Lower lobe of right lung (tissue), 2 donors: ENCODE measurements around the gene TMEM191B. TPM values are rescaled to one million over a fixed set of nuclear protein-coding genes. Genes with fewer than 3 reads are reported as not detected.
A peak's percentile ranks its signal among the peaks of the same experiment; 100 is the strongest.
"Not testable (repeated sequence)": the region's sequence is repeated elsewhere in the genome, so short reads cannot be mapped to it uniquely, and the experiment has no call there.

ENCODE experiments used
- ATAC-seq, 2 donors: fragments of 200-7000 bp; cut with Tn5 transposase; one replicate each; pipeline ENCODE4 v1.9.1; 2020 to 2022; ENCODE audit warnings: mild to moderate bottlenecking in 2 of 2, moderate library complexity in 2 of 2
- DNase-seq: peaks from one replicate; pipeline ENCODE4 v3.0.0-alpha.2; 2020
- H3K27ac ChIP-seq: fragments of 200-600 bp; one replicate; pipeline ENCODE4 v1.8.0; 2022
- H3K27me3 ChIP-seq: fragments of 200-600 bp; one replicate; pipeline ENCODE4 v1.8.0; 2022; ENCODE audit warnings: low read depth
- H3K36me3 ChIP-seq: fragments of 200-600 bp; one replicate; pipeline ENCODE4 v1.8.0; 2022; ENCODE audit warnings: mild to moderate bottlenecking
- H3K4me1 ChIP-seq: fragments of 200-600 bp; one replicate; pipeline ENCODE4 v1.8.0; 2022
- H3K4me3 ChIP-seq: fragments of 200-600 bp; one replicate; pipeline ENCODE4 v1.8.0; 2022; ENCODE audit warnings: mild to moderate bottlenecking
- H3K9me3 ChIP-seq: fragments of 200-600 bp; one replicate; pipeline ENCODE4 v1.8.0; 2022
- intact Hi-C: fragments of 100-400 bp; cut with DNase I; formaldehyde crosslinking; loops from one replicate; pipeline ENCODE4 v1.11.0; 2022
- total RNA-seq: library from RNA; stranded (reverse); fragmentation: NEBNext Ultra II Directional; extraction: Animal tissue kit (Norgen Biotek cat#: 25700); gene quantifications from one replicate; pipeline ENCODE4 v1.2.1, GENCODE V29; 2021
- donor health status: DM: no; HTN: yes; CAD: no; lungs with severe emphysema.

Gene TMEM191B
- total RNA-seq, 1 donor from 2014 or later: 7.6 TPM

GRCh38 chr22:18543400-18543799 lies 15.8 kb downstream of the TMEM191B start:
- ATAC-seq, H3K36me3 ChIP-seq, H3K27ac ChIP-seq, intact Hi-C loops, H3K9me3 ChIP-seq, H3K4me1 ChIP-seq, H3K4me3 ChIP-seq, DNase-seq, H3K27me3 ChIP-seq: not testable (repeated sequence)

GRCh38 chr22:18544615-18545014 lies 17.0 kb downstream of the TMEM191B start:
- DNase-seq, H3K36me3 ChIP-seq, H3K27ac ChIP-seq, ATAC-seq, H3K4me3 ChIP-seq, H3K27me3 ChIP-seq, H3K9me3 ChIP-seq, H3K4me1 ChIP-seq, intact Hi-C loops: not testable (repeated sequence)

- H3K4me3 ChIP-seq, H3K27ac ChIP-seq, DNase-seq, intact Hi-C loops, H3K27me3 ChIP-seq, ATAC-seq, H3K36me3 ChIP-seq, H3K4me1 ChIP-seq, H3K9me3 ChIP-seq: not testable (repeated sequence)
Observed at GRCh38 chr22:18549458-18550179, 22.0 kb downstream of the TMEM191B start.

GRCh38 chr22:18551046-18551445 lies 23.4 kb downstream of the TMEM191B start:
- H3K4me3 ChIP-seq, H3K4me1 ChIP-seq, intact Hi-C loops, H3K9me3 ChIP-seq, DNase-seq, ATAC-seq, H3K36me3 ChIP-seq, H3K27me3 ChIP-seq, H3K27ac ChIP-seq: not testable (repeated sequence)

- H3K4me3 ChIP-seq, intact Hi-C loops, H3K4me1 ChIP-seq, H3K27me3 ChIP-seq, H3K36me3 ChIP-seq, H3K27ac ChIP-seq, DNase-seq, H3K9me3 ChIP-seq: not testable (repeated sequence)
- ATAC-seq: peak; percentile 68 to 81
Observed at GRCh38 chr22:18552839-18553597, 25.4 kb downstream of the TMEM191B start.

- H3K27ac ChIP-seq, H3K4me3 ChIP-seq, H3K9me3 ChIP-seq, H3K36me3 ChIP-seq, H3K27me3 ChIP-seq, H3K4me1 ChIP-seq, intact Hi-C loops: not testable (repeated sequence)
- DNase-seq (peak; percentile 62), ATAC-seq (peak; percentile 71 to 72)
Observed at GRCh38 chr22:18554280-18555256, 27.0 kb downstream of the TMEM191B start.

GRCh38 chr22:18558516-18558915 lies 30.9 kb downstream of the TMEM191B start:
- H3K9me3 ChIP-seq, H3K27me3 ChIP-seq, intact Hi-C loops, H3K27ac ChIP-seq, H3K36me3 ChIP-seq, H3K4me1 ChIP-seq, DNase-seq, H3K4me3 ChIP-seq: not testable (repeated sequence)
- ATAC-seq: peak; percentile 89 to 95

GRCh38 chr22:18558939-18559338 lies 31.3 kb downstream of the TMEM191B start:
- H3K27me3 ChIP-seq, H3K36me3 ChIP-seq, DNase-seq, H3K4me3 ChIP-seq, H3K27ac ChIP-seq, ATAC-seq, intact Hi-C loops, H3K4me1 ChIP-seq, H3K9me3 ChIP-seq: not testable (repeated sequence)

GRCh38 chr22:18560099-18560974 lies 32.7 kb downstream of the TMEM191B start:
- H3K27ac ChIP-seq, H3K4me1 ChIP-seq, DNase-seq, H3K36me3 ChIP-seq, H3K27me3 ChIP-seq, ATAC-seq, intact Hi-C loops, H3K4me3 ChIP-seq, H3K9me3 ChIP-seq: not testable (repeated sequence)

- H3K36me3 ChIP-seq, intact Hi-C loops, H3K4me1 ChIP-seq, H3K27me3 ChIP-seq, H3K9me3 ChIP-seq, H3K27ac ChIP-seq, H3K4me3 ChIP-seq, DNase-seq: not testable (repeated sequence)
- ATAC-seq: peak; percentile 17 to 38
Observed at GRCh38 chr22:18570509-18571246, 43.1 kb downstream of the TMEM191B start.

GRCh38 chr22:18573483-18574164 lies 46.0 kb downstream of the TMEM191B start:
- H3K9me3 ChIP-seq, H3K27me3 ChIP-seq, H3K27ac ChIP-seq, ATAC-seq, H3K36me3 ChIP-seq, intact Hi-C loops, H3K4me1 ChIP-seq, DNase-seq, H3K4me3 ChIP-seq: not testable (repeated sequence)

GRCh38 chr22:18574555-18574954 lies 47.0 kb downstream of the TMEM191B start:
- H3K27ac ChIP-seq, H3K27me3 ChIP-seq, H3K9me3 ChIP-seq, DNase-seq, H3K4me1 ChIP-seq, H3K36me3 ChIP-seq, H3K4me3 ChIP-seq, intact Hi-C loops: not testable (repeated sequence)
- ATAC-seq: peak; percentile 82 to 84
